ENCODE measurements around the gene UPK1A.

- TF ChIP-seq SIN3A (IDR thresholded peaks at IDR 0.05; ENCODE audit: borderline replicate concordance, insufficient read depth, low read length) (peak; percentile 6; the same call in 1 of the 2 replicates), TAF1 (IDR thresholded peaks at IDR 0.05; ENCODE audit: borderline replicate concordance, insufficient read depth, low read length) (peak; percentile 57; the same call in 1 of the 2 replicates)
Observed at GRCh38 chr19:35702223-35703012, 36.1 kb downstream of the UPK1A start.

Measured in PFSK-1 (cell line).